Measurements from ENCODE around the gene USP53.

DNA sequence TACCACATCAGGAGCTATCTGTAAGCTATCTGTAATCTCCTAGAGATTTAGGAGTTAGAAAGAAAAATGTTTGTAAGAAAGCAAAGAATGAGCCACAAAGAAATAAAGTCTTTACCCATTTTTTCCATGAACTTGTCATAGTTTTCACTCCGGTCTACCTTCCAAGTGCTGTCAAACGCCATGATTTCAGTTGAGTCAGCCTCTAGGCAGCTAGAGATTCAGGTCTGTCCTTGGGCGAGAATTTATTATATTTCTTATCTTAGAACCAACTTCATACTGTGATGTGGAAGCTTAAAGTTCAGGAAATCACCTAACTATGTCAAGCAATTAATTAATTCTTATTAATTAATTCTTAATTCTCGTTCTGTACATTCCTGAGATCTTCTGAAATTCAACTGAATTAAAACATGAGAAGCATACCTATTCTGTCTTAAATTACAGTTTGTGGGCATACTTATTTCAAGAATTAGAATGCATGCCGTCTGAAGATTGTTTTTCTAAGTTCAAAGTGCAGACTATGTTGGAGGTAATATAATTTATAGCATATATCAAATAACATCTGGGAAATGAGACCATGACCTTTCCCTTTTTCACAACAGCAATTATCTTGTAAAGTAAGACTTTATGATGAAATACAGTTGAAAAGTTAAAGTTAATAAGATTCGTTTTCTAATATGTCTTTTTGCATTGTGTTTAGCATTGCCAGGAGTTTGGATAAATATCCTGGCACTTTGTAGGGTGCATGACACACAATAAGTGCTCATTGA is 109.6 kb downstream of the USP53 start, which contains the start of gene FABP2:
- TF ChIP-seq, protein P1, sequence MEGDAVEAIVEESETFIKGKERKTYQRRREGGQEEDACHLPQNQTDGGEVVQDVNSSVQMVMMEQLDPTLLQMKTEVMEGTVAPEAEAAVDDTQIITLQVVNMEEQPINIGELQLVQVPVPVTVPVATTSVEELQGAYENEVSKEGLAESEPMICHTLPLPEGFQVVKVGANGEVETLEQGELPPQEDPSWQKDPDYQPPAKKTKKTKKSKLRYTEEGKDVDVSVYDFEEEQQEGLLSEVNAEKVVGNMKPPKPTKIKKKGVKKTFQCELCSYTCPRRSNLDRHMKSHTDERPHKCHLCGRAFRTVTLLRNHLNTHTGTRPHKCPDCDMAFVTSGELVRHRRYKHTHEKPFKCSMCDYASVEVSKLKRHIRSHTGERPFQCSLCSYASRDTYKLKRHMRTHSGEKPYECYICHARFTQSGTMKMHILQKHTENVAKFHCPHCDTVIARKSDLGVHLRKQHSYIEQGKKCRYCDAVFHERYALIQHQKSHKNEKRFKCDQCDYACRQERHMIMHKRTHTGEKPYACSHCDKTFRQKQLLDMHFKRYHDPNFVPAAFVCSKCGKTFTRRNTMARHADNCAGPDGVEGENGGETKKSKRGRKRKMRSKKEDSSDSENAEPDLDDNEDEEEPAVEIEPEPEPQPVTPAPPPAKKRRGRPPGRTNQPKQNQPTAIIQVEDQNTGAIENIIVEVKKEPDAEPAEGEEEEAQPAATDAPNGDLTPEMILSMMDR (IDR thresholded peaks at IDR 0.05), result no peak
- no peak for TF ChIP-seq POLR2A (IDR thresholded peaks at IDR 0.05)
